HG03139 (cell line): ENCODE data around the gene ATP2B2.

Experiments used
- ATAC-seq: cut with Tn5 transposase; IDR thresholded peaks from one replicate; pipeline ENCODE4 v1.9.1; 2021; ENCODE audit not compliant: unreplicated experiment

Gene ATP2B2

GRCh38 chr3:10530241-10530640 is 24.9 kb upstream of the ATP2B2 start:
- no peak for ATAC-seq

GRCh38 chr3:10529809-10530208 is 24.4 kb upstream of the ATP2B2 start:
- ATAC-seq: no peak

GRCh38 chr3:10528046-10528445 is 22.7 kb upstream of the ATP2B2 start:
- ATAC-seq: no peak

DNA sequence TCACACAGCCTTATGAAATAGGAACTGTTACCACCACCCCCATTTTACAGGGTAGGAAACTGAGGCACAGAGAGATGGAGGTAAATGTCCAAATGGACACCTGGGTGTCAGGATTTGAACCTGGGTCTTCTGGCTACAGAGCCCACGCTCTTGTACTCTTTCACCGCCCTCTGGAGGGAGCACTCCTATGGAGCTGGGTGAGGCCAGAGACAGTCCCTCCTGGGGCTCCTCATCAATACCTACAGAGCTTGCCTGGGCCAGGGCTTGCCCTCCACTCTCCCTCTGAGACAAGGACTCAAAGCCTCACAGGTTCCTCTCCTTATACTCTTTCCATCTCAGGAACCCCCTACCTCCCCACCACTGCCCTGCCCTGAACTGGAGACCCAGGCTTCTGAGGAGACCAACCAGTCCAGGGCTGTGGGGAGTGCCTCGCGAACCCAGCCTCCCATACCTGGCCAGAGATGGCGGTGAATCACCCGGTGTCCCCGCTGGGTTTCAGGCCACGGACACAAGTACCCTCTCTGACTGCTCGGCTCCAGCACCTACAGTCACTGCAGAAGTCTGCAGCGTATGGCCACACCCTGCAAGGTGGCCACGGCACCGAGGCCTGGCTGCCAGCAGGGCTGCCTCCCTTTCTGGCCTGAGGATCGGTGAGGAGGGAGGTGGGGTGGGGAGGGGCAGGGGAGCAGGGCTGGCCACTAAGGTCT is 22.1 kb upstream of the ATP2B2 start:
- no peak for ATAC-seq

GRCh38 chr3:10526366-10526765 is 21.0 kb upstream of the ATP2B2 start:
- ATAC-seq: no peak

DNA sequence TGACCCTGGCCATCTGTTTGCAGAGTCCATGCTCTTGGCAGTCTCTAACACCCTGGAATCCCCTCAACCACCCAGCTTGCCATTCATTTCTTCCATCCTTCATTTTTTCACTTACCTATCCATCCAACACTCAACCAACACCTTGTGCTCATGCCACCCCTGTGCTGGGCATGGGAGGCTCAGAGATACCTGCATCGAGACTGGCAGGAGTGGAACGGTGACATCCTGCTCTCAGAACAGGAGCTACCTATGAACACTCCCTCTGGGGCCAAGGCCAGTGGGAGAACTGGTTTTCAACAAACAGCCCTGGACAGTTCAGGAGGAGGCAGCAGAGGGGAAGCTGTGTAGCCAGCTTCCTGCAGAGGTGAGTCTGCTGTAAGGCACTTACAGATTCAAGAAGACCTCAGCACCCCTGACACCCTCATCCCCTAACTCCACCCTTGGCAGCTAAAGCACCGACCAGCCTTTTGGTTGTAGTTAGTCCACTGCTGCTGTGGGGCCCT is 19.5 kb upstream of the ATP2B2 start:
- ATAC-seq: no peak

DNA sequence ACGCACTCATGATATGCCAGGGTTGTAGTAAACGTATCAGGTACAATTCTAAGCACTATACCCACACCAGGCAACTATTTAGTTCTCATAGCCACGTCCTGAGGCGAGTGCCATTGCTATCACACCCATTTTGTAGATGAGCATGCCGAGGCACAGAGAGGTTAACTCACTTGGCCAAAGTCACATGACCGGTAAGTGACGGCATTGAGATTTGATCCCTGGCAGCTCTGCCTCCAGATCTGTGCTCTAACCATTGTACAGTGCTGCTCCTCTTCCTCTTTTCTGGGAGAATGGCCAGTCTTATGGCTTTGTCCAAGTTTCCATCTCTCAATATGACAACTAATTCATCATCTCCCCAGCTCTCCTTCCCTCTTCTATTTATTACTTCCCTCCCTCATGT is 18.9 kb upstream of the ATP2B2 start:
- no peak for ATAC-seq

GRCh38 chr3:10523561-10523960 is 18.2 kb upstream of the ATP2B2 start:
- ATAC-seq: no peak

DNA sequence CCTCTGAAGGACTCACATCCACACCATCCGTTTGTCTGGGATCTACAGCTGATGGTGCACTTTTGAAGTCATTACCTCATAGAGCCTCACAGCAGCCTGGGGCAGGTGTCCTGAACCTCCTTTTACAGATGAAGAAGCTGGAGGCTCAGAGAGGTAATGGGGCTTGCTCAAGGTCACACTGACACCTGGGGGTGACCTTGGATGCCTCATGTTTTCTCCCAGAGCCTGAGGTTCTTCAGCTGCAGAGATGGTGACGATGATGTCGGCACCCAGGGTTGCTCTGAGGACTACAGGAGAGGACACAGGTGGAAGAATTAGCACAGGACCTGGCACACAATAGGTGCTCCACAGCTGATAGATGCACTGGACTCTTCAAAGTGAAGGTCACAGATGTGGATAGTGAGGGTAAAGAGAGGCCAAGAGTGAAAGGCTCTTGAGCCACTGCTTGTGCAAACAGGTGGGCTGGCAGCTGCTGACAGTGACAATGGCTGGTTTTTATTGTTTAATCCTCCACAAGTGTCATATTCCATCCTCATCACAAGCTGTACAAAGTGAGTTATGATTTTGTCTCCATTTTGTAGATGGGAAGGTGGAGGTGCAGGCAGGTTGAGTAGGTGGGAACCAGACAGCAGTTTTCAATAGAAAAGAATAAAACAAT is 17.4 kb upstream of the ATP2B2 start:
- ATAC-seq: no peak

- ATAC-seq: no peak
Observed at GRCh38 chr3:10521772-10522441, 16.5 kb upstream of the ATP2B2 start.

DNA sequence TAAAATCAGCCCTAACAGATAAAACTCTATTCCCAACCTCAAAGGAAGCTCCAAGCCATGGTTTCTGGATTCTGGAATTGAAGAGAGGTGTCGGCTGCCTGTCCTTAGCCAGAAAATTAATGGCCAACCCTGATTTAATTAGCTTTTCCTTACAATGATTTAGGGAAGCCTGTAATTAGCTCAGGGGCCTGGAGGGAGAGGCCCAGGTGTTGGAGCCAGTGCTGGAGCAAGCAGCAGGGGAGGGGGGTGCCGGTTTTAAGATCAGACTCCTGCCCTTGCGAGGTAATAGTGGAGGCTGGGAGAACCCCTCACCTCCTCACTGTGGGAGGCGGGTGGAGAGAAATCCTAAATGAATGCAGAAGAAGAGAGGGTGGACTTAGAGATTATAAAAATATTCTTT is 14.7 kb upstream of the ATP2B2 start:
- no peak for ATAC-seq

DNA sequence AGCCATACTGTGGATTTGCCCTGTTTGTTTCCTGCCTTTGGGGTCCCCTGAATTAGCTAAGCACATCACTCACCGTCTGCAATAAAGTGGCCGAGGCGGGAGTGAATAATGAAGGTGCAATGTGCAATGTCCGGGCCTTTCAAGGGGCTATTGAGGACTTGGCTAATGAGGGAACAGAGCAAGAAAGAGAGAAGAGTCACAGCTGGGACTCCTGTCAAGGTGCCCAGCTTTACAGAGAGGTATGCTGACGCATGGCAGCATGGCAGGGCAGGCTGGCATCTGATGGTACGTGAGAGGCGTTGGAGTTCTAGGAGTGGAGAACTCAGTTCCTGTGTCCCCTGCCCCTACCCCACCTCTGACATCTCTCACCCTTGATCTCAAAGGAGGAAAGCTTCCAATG is 13.8 kb upstream of the ATP2B2 start:
- ATAC-seq: no peak

DNA sequence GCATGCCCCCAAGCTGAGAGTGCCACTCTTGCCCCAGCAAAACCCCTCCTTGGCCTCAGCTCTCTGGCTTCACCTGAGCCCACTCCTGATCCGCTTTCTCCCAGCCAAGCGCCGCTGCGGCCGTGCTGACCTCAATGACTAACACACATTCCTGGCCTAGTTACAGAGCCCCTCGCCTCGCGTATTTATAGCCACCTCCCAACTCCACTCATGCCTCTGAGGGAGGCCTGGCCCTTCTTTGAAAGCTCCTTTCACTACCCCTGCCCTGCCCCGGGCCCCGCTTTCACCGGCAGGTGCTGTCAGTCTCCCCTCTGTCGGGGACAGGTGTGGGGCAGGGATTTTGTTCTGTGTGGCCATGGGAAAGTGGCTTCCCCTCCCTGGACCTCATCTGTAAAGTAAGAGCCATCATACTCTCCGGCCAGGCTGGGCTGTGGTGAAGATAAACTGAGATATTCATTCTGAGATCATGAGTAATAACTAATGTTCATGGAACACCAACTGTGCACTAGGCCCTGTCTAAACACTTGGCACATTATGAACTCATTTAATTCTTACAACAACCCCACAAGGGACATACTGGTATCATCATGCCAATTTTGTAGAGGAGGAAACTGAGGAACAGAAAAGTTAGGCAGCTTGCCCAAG is 13.2 kb upstream of the ATP2B2 start:
- ATAC-seq: no peak

- no peak for ATAC-seq
Observed at GRCh38 chr3:10517627-10518026, 12.2 kb upstream of the ATP2B2 start.

DNA sequence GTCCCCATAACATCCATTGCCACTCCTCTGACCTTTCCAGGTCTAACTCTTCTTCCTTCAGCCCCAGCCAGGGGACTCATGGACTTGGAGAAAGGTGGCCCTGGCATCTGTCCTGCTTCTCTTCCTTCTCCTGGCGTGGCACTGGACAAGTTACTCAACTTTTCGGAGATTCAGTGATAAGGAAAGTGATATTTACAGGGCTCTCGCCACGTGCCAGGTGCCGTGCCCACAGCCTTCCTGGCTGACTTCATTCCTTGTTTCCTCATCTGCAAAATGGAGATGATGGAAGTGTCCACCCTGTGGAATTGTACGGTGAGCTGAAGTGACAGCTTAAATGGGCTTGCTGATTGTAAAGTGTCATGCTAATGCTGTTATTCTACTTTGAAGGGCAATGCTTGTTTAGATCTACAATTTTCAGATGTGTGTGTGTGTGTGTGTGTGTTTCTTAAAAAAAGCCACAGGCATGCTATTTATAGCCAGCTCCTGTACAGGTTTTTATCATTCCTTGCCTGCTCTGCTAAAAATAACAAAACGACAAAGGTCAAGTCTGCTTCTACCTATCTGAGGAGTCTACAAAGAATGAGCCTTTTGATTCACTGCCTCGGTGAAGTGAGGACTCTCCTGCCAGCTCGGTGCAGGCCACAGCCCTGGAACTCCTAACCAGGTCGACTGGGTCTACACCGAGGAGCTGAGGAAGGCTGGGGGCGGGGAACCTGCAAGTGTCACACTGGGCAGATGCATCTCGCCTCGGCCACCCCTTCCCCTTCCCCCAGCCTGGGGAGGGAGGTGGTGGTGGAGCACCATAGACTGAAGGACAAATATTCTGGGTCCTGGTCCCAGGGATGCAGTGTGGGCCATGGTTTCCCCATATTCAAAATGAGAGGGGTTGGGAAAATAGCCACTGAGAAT is 11.4 kb upstream of the ATP2B2 start:
- no peak for ATAC-seq

GRCh38 chr3:10515884-10516495 is 10.6 kb upstream of the ATP2B2 start:
- no peak for ATAC-seq

DNA sequence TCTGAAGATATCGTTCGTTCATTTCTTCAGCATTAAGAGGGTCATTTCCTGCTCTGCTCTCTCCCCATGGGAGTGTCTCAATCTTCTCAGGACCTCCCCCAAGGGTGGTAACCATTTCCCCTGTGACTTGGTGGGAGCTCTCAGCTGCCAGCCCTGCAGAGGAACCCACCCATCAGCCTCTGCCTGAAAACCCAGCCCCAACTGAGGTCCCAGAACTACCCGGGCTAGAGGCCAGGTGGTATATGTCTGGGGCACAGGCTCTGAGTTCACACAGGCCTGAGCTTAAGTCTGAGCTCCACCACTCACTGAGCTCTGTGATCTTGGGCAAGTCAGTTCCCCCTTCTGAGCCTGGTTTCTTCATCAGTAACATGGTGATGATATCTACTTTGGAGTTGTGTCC is 10.0 kb upstream of the ATP2B2 start:
- no peak for ATAC-seq

- ATAC-seq: no peak
Observed at GRCh38 chr3:10514407-10515069, 9.2 kb upstream of the ATP2B2 start.

- ATAC-seq: no peak
Observed at GRCh38 chr3:10513306-10513705, 7.9 kb upstream of the ATP2B2 start.

- ATAC-seq: no peak
Observed at GRCh38 chr3:10512687-10513086, 7.3 kb upstream of the ATP2B2 start.
